CD14-positive monocyte (primary cell): ENCODE results near the gene APOC3. TPM values are rescaled to one million over a fixed set of nuclear protein-coding genes. Genes with fewer than 3 reads are reported as not detected.

ENCODE experiments used
- DNase-seq, 3 donors: peaks; one replicate each; pipeline ENCODE4 v3.0.0-alpha.2; 2011 to 2022
- H2AFZ ChIP-seq: 2 replicates; pipeline ENCODE4 v1.6.0; 2012; ENCODE audit warnings: mild to moderate bottlenecking, low read depth, low read length, inconsistent platforms; ENCODE audit not compliant: insufficient read depth, poor library complexity, severe bottlenecking
- H3K27ac ChIP-seq, 2 donors: 1 replicate in 1 of 2; 2 replicates in 1 of 2; pipeline ENCODE4 v1.5.1; 2012 to 2013; ENCODE audit warnings: low read length in 2 of 2, control low read depth in 1 of 2, inconsistent platforms in 1 of 2, low read depth in 1 of 2, mild to moderate bottlenecking in 1 of 2
- H3K27me3 ChIP-seq, 2 donors: one replicate each; pipeline versions ENCODE4 v1.6.0 to v1.6.1; 2011 to 2013; ENCODE audit warnings: low read length in 2 of 2; ENCODE audit not compliant: control insufficient read depth in 2 of 2, insufficient read depth in 2 of 2
- H3K36me3 ChIP-seq, 2 donors: replicated peaks in 1 of 2; 1 replicate in 1 of 2; 2 replicates in 1 of 2; pipeline versions ENCODE4 v1.5.1 to v1.6.1; 2012 to 2013; ENCODE audit warnings: low read length in 2 of 2, control low read depth in 1 of 2, inconsistent platforms in 1 of 2, mild to moderate bottlenecking in 1 of 2; ENCODE audit not compliant: insufficient read depth in 2 of 2, control insufficient read depth in 1 of 2
- H3K4me1 ChIP-seq, 2 donors: 1 replicate in 1 of 2; 2 replicates in 1 of 2; pipeline versions ENCODE4 v1.5.1 to v1.6.1; 2012 to 2013; ENCODE audit warnings: low read length in 2 of 2, control low read depth in 1 of 2, inconsistent platforms in 1 of 2, mild to moderate bottlenecking in 1 of 2, moderate library complexity in 1 of 2; ENCODE audit not compliant: insufficient read depth in 2 of 2, control insufficient read depth in 1 of 2
- H3K4me2 ChIP-seq: replicated peaks from 2 replicates; pipeline ENCODE3; 2012; ENCODE audit warnings: low read length, moderate library complexity, mild to moderate bottlenecking; ENCODE audit not compliant: poor library complexity, severe bottlenecking; ENCODE audit errors: extremely low read depth
- H3K4me3 ChIP-seq, 3 experiments: fragments of 200-600 bp in 1 of 3; sonication (generic) in 1 of 3; replicated peaks in 1 of 3; 1 replicate in 2 of 3; 2 replicates in 1 of 3; pipeline ENCODE4 v1.5.1; 2011 to 2013; ENCODE audit warnings: low read length in 3 of 3, mild to moderate bottlenecking in 3 of 3, control low read depth in 2 of 3, low read depth in 2 of 3, inconsistent platforms in 1 of 3, moderate library complexity in 1 of 3
- H3K79me2 ChIP-seq: 2 replicates; pipeline ENCODE4 v1.6.0; 2012; ENCODE audit warnings: mild to moderate bottlenecking, control low read depth, inconsistent platforms, low read length, moderate library complexity; ENCODE audit not compliant: insufficient read depth
- H3K9ac ChIP-seq: 2 replicates; pipeline ENCODE4 v1.6.0; 2017; ENCODE audit warnings: low read length, mild to moderate bottlenecking; ENCODE audit not compliant: insufficient read depth, poor library complexity, severe bottlenecking
- H3K9me3 ChIP-seq, 2 donors: replicated peaks in 1 of 2; 1 replicate in 1 of 2; 2 replicates in 1 of 2; pipeline versions ENCODE4 v1.5.1 to v1.6.1; 2012 to 2013; ENCODE audit warnings: low read length in 2 of 2, control low read depth in 1 of 2; ENCODE audit not compliant: control insufficient read depth in 1 of 2, insufficient read depth in 1 of 2
- H4K20me1 ChIP-seq: 2 replicates; pipeline ENCODE4 v1.6.0; 2012; ENCODE audit warnings: mild to moderate bottlenecking, low read length, control low read depth, moderate library complexity; ENCODE audit not compliant: insufficient read depth
- H3K27ac Mint-ChIP-seq, 7 donors: one replicate each; pipeline ENCODE4 v1.8.0; 2020; ENCODE audit warnings: mild to moderate bottlenecking in 7 of 7, mixed read lengths in 7 of 7, moderate library complexity in 6 of 7, inconsistent platforms in 2 of 7
- H3K27me3 Mint-ChIP-seq, 3 donors: one replicate each; pipeline ENCODE4 v1.8.0; 2021 to 2022; ENCODE audit warnings: low read depth in 3 of 3, mild to moderate bottlenecking in 3 of 3, mixed read lengths in 3 of 3, moderate library complexity in 3 of 3, inconsistent platforms in 1 of 3
- H3K36me3 Mint-ChIP-seq, 2 donors: one replicate each; pipeline ENCODE4 v1.8.0; 2020; ENCODE audit warnings: mixed read lengths in 2 of 2, inconsistent platforms in 1 of 2, mild to moderate bottlenecking in 1 of 2
- H3K4me1 Mint-ChIP-seq: one replicate; pipeline ENCODE4 v1.8.0; 2020; ENCODE audit warnings: mild to moderate bottlenecking, mixed read lengths
- H3K4me3 Mint-ChIP-seq, 2 donors: one replicate each; pipeline ENCODE4 v1.8.0; 2020; ENCODE audit warnings: mild to moderate bottlenecking in 2 of 2, mixed read lengths in 2 of 2, moderate library complexity in 1 of 2
- H3K9me3 Mint-ChIP-seq, 7 donors: one replicate each; pipeline ENCODE4 v1.8.0; 2020 to 2022; ENCODE audit warnings: mixed read lengths in 7 of 7, mild to moderate bottlenecking in 6 of 7, moderate library complexity in 6 of 7, inconsistent platforms in 2 of 7
- WGBS: methylation state at CpG from one replicate; pipeline ENCODE4 v1.1.5; 2013; ENCODE audit warnings: missing lambda C conversion rate; ENCODE audit not compliant: insufficient coverage; 5-methylcytosine and 5-hydroxymethylcytosine counted together
- intact Hi-C, 2 donors: fragments of 100-400 bp; cut with micrococcal nuclease; formaldehyde crosslinking; loops; one replicate each; pipeline versions ENCODE4 v1.15.0 to v1.15.1; 2023
- polyA plus RNA-seq, 3 donors: library from polyadenylated mRNA; depleted of rRNA in 1 of 3; unstranded in 2 of 3; stranded (reverse) in 1 of 3; fragments of 300-500 nt in 2 of 3; fragments of >200 nt in 1 of 3; fragmentation: Illumina TruSeq in 2 of 3; gene quantifications; 1 replicate in 2 of 3; 2 replicates in 1 of 3; pipeline ENCODE4 v1.2.3, GENCODE V29; 2012 to 2021
- TF ChIP-seq, protein P1 (sequence below): fragments of 200-600 bp; IDR thresholded peaks from one replicate; pipeline ENCODE4 v1.8.0; 2022; ENCODE audit warnings: antibody characterized with exemption, mild to moderate bottlenecking

APOC3 gene
- polyA plus RNA-seq, 3 donors = not detected

DNA sequence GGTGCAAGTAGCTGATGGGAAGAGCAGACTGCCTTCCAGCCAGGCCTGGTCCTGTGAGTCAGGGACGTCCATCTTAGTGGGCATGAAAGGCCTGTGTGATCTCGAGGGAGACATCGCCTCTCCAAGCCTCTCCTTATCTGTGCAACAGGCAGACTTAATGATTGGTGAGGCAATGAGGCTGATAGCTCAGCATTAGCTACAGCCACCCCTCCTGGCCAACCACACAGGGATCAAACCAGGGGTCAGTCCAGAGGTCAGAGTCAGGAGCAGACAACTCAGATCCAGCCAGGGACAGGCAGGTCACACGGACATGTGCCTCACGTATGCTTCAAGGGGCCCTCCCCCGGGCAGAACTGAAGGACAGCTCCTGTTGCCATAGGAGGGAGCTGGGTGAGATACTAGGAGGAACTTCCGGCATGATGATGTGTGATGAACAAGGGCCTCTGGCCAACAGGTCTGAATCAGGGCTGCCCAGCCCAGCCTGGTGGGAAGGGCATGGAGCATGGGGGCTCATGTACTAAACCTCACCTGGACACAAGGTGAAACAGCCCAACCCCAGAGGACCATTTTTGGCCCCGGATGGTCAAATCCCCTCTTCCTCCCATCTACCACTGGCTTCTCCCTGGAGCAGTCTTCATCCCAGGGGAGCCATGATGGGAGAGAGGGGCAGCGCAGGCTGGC, 2.8 kb upstream of the APOC3 start:
- no peaks in the 10 kb centered on the region for H3K9me3 Mint-ChIP-seq
- intact Hi-C loops = no loop called here
- Histone ChIP-seq H3K9ac (no peak overlapping the region), H3K4me3 (no peak overlapping the region), H4K20me1 (no peaks in the 10 kb centered on the region), H3K79me2 (no peaks in the 10 kb centered on the region), H3K27ac (no peak overlapping the region), H3K4me1 (no peaks in the 10 kb centered on the region), H3K36me3 (no peaks in the 10 kb centered on the region), H3K4me2 (no peak overlapping the region), H2AFZ (no peak overlapping the region), H3K27me3 (no peaks in the 10 kb centered on the region), H3K9me3 (no peaks in the 10 kb centered on the region)
- no peaks in the 10 kb centered on the region for H3K4me1 Mint-ChIP-seq
- no peak for DNase-seq
- no peak overlapping the region for H3K27ac Mint-ChIP-seq
- H3K27me3 Mint-ChIP-seq = peaks cover 0 to 2% (median 1%) of the 10 kb centered on the region in 3 donors
- no peak overlapping the region for H3K4me3 Mint-ChIP-seq
- 95% methylated on average over 7 of the region's 9 CpGs for WGBS
- no peaks in the 10 kb centered on the region for H3K36me3 Mint-ChIP-seq
- TF ChIP-seq, protein P1, sequence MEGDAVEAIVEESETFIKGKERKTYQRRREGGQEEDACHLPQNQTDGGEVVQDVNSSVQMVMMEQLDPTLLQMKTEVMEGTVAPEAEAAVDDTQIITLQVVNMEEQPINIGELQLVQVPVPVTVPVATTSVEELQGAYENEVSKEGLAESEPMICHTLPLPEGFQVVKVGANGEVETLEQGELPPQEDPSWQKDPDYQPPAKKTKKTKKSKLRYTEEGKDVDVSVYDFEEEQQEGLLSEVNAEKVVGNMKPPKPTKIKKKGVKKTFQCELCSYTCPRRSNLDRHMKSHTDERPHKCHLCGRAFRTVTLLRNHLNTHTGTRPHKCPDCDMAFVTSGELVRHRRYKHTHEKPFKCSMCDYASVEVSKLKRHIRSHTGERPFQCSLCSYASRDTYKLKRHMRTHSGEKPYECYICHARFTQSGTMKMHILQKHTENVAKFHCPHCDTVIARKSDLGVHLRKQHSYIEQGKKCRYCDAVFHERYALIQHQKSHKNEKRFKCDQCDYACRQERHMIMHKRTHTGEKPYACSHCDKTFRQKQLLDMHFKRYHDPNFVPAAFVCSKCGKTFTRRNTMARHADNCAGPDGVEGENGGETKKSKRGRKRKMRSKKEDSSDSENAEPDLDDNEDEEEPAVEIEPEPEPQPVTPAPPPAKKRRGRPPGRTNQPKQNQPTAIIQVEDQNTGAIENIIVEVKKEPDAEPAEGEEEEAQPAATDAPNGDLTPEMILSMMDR = no peak

DNA sequence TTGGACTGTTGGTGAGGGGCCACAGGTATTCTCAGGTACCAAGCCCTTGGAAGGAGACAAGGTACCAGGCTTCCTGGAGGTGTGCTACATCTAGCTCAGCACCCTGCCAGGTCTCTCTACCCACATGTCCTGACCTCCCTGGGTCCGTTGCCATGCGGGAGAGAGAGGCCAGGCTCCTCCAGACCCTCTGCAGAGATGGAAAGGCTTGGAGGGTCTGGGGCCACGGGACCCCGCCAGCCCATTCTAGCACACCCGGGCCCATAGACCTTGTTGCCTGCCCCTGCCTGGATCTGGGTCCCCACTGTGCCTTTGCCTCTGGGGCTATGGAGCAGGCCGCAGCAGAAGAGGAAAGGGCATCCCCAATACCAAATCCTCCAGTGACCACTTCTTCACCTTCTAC, 2.2 kb upstream of the APOC3 start:
- intact Hi-C loops = no loop called here
- Mint-ChIP-seq H3K27me3 (peaks cover 1 to 3% (median 3%) of the 10 kb centered on the region in 3 donors), H3K27ac (no peak overlapping the region), H3K4me3 (no peak overlapping the region), H3K4me1 (no peaks in the 10 kb centered on the region), H3K9me3 (no peaks in the 10 kb centered on the region), H3K36me3 (no peaks in the 10 kb centered on the region)
- no peaks in the 10 kb centered on the region for H3K9me3 ChIP-seq
- H4K20me1 ChIP-seq = no peaks in the 10 kb centered on the region
- H2AFZ ChIP-seq = no peak overlapping the region
- H3K9ac ChIP-seq = no peak overlapping the region
- no peaks in the 10 kb centered on the region for H3K27me3 ChIP-seq
- H3K4me1 ChIP-seq = no peaks in the 10 kb centered on the region
- H3K4me2 ChIP-seq = no peak overlapping the region
- no peaks in the 10 kb centered on the region for H3K79me2 ChIP-seq
- no peak for DNase-seq
- H3K27ac ChIP-seq = no peak overlapping the region
- TF ChIP-seq, protein P1 = no peak
- 94% methylated on average over 3 of the region's 6 CpGs for WGBS
- H3K36me3 ChIP-seq = no peaks in the 10 kb centered on the region
- no peak overlapping the region for H3K4me3 ChIP-seq
